Body of pancreas (tissue), 4 donors: ENCODE data around the gene FAM20C.

Source experiments
- POLR2A ChIP-seq, 3 donors: fragments of 450-650 bp; IDR thresholded peaks; one replicate each; pipeline ENCODE4 v1.6.1; 2016; ENCODE audit warnings: antibody characterized with exemption in 3 of 3, mild to moderate bottlenecking in 2 of 3
- TF ChIP-seq, protein P1 (sequence below), 7 experiments: fragments of 450-650 bp in 4 of 7; fragments of 200-600 bp in 3 of 7; sonication (generic) in 3 of 7; IDR thresholded peaks; one replicate each; pipeline ENCODE4 v1.5.1; 2016 to 2019; ENCODE audit warnings: antibody characterized with exemption in 7 of 7

DNA sequence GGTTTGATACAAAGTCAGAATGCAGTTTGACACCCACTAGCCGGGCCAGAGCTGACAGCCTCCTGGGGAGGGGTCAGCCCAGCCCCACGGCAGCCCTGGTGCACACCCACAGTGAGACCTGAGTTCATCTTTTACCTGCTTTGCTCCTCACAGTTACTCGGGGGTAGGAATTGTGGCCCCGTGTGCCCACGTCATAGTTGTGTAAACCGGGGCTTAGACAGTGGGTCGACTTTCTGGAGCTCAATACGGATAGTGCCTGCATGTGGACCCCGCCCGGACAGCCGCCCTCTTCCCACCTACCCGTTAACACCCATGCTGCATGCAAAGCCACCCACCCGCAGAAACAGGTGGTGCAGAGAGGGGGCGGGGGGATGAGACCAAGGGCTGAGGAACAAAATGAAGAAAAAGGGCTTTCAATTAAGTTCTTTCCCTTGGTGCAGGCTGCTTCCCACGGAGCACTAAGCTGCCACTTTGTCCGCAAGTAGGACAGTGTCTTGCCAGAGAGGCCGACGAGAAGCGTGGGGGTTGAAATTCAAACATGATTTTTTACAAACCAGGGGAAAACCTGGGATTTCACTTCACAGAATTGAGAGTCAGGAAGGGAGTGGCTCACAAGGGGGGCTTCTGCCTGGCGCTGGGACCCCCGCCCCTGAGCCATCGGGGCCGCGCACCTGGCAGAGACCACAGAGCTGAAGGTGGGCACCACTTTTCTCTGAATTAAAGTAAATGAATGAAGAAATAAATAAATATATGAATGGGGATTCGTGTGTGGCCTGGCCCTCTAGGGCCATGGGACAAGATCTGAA, 73.0 kb downstream of the FAM20C start:
- TF ChIP-seq, protein P1, sequence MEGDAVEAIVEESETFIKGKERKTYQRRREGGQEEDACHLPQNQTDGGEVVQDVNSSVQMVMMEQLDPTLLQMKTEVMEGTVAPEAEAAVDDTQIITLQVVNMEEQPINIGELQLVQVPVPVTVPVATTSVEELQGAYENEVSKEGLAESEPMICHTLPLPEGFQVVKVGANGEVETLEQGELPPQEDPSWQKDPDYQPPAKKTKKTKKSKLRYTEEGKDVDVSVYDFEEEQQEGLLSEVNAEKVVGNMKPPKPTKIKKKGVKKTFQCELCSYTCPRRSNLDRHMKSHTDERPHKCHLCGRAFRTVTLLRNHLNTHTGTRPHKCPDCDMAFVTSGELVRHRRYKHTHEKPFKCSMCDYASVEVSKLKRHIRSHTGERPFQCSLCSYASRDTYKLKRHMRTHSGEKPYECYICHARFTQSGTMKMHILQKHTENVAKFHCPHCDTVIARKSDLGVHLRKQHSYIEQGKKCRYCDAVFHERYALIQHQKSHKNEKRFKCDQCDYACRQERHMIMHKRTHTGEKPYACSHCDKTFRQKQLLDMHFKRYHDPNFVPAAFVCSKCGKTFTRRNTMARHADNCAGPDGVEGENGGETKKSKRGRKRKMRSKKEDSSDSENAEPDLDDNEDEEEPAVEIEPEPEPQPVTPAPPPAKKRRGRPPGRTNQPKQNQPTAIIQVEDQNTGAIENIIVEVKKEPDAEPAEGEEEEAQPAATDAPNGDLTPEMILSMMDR (IDR thresholded peaks at IDR 0.05): no peak
- TF ChIP-seq POLR2A (IDR thresholded peaks at IDR 0.05): no peak
